22Rv1 (cell line): Measurements from ENCODE around the gene LRRC49.
"Not testable (repeated sequence)": the region's sequence is repeated elsewhere in the genome, so short reads cannot be mapped to it uniquely, and the experiment has no call there.

ENCODE experiments used
- H3K27ac ChIP-seq: fragments of 450-650 bp; 2 replicates; pipeline ENCODE4 v1.5.1; 2017
- CTCF ChIP-seq: fragments of 450-650 bp; IDR thresholded peaks from 2 replicates; pipeline ENCODE4 v1.5.1; 2017; ENCODE audit warnings: mild to moderate bottlenecking
- ZFX ChIP-seq: fragments of 450-650 bp; IDR thresholded peaks from 2 replicates; pipeline ENCODE4 v1.6.1; 2017; ENCODE audit warnings: antibody characterized with exemption, borderline replicate concordance

LRRC49 gene

DNA sequence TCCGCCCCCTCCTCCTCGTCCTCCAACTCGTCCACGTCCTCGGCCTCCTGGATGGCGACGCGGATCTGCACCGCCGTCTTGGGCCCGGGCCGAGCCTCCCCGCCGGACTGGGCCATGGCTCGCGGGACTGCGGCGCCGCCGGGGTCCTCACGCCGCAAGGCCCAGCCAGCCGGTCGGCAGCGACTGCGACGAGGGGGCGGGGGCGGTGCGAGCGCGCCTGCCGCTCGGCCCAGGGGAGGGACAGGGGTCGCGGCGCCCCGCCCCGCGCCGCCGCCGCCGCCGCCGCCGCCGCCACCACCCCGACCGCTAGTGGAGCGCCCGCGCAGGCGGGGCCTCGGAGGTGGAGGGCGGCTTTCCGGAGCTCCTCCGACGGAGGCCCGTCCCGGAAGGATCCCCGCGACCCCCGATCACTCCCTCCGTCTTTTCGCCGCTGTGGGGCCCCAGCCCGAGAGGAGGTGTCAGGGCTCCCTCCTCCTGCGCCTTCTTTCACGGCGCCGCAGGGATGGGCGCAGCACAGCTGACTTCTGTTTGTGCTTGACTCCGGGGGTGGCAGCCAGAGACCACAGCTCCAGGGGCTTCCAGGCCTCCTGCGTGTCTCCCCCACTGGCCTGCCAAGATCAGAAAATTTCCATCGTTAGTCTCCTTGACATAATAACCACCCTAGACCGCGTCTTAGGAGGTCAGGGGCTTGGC is 38.5 kb upstream of the LRRC49 start, which contains the start of gene LARP6:
Gene LARP6 (minus strand): TSS at position 185 of the 693 bp plus-strand sequence. CDS start 69 bp downstream, at position 116.
- H3K27ac ChIP-seq, result no peak within 1 kb of the TSS
- TF ChIP-seq CTCF, result no peak; the same call in 1 of the 2 replicates
- no peak for TF ChIP-seq ZFX

DNA sequence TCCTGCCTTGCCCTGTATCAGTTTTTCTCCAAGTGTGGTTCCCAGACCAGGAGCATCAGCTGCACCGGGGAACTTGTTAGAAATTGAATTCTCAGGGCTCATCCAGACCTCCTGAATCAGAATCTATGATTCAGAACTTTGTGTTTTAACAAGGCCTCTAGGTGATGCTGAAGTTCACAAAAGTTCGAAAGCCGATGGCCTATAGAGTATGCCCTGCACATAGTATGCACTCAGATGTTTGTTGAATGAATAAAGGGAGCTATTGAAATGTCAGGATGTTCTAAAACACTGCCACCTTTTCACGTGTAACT is 38.0 kb upstream of the LRRC49 start:
- no peak overlapping the region for H3K27ac ChIP-seq
- TF ChIP-seq ZFX (no peak), CTCF (peak; percentile 24; the same call in 1 of the 2 replicates)

DNA sequence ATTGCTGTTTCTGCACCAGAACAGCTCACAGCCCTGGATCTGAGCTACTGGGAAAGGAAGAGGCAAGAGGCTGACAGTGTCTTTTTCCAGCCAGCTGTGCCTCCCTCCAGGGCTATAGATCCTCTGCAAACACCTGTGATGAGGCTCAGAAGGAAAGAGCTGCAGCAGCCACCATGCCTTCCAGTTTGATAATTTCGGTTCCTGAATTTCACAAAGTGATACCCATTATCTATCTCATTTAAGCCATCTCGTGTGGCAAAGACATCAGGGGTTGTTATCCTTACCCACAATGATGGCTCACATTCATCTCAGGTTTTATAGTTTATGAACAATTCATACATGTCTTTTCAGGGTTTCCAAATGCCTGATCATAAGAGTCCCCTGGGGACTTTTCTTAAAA is 36.9 kb upstream of the LRRC49 start:
- TF ChIP-seq CTCF (no peak), ZFX (no peak)
- H3K27ac ChIP-seq, result no peak overlapping the region

DNA sequence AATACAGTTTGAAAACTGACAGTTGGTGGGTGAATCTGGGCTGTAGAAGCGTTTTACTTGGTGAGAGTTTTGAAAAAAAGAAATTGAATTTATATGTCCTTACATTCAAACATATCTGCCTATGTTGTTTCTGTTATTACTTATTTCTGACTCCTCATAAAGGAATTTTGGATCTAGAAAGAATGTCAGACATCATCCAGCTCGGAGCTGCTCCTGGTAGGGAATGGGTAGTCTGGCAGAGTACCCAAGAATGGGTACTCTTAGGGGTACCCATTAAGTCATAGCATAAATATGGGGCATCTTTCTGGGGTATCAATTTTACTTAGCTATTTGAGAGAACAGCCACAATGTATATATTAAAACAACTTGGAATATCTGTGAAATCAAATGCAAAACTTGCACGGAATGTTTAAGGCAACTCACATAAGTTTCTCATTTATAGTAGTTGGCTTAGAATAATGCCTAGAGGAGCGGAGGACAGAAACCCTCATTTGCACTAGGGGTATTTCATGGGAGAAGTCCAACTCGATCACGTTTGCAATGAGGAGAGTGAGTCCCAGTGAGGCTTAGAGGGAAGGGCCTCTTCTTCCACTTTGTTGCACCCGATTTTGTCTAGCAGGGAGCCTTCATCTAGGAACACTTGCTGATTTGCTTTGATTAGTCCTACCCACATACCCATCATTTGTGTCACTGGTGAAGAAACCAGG is 36.3 kb upstream of the LRRC49 start:
- peak overlapping the region; percentile 12; the same call in 1 of the 2 replicates for H3K27ac ChIP-seq
- TF ChIP-seq CTCF (no peak), ZFX (no peak)

- H3K27ac ChIP-seq, result peak overlapping the region; percentile 12; the same call in 1 of the 2 replicates
- no peak for TF ChIP-seq ZFX
- TF ChIP-seq CTCF, result no peak
Observed at GRCh38 chr15:70856884-70857561, 35.6 kb upstream of the LRRC49 start.

GRCh38 chr15:70857562-70858285 is 34.9 kb upstream of the LRRC49 start:
- H3K27ac ChIP-seq, result peak overlapping the region; percentile 12; the same call in 1 of the 2 replicates
- TF ChIP-seq ZFX, result no peak
- no peak for TF ChIP-seq CTCF

GRCh38 chr15:70858614-70859321 is 33.9 kb upstream of the LRRC49 start:
- not testable (repeated sequence) for H3K27ac ChIP-seq
